GM12878 (cell line): ENCODE results near the gene ACOX1. TPM values are rescaled to one million over a fixed set of nuclear protein-coding genes. Genes with fewer than 3 reads are reported as not detected.
A peak's percentile ranks its signal among the peaks of the same experiment; 100 is the strongest.

ENCODE experiments used
- ATAC-seq: fragments of 200-7000 bp; cut with Tn5 transposase; 3 replicates; pipeline ENCODE4 v1.9.1; 2020; ENCODE audit warnings: mild to moderate bottlenecking, moderate library complexity
- BruUV-seq: library from RNA; stranded (reverse); fragments of 400-500 nt; replicated peaks from 2 replicates; lab custom pipeline; 2021; lab: Mats Ljungman, UMichigan
- CTCF ChIA-PET: fragments of 300-600 bp; sonication (Branson Sonifier 250); formaldehyde crosslinking; extraction: SDS; loops from one replicate; lab custom pipeline; 2021; ENCODE audit warnings: inconsistent platforms; lab: Yijun Ruan, JAX
- POLR2A ChIA-PET: fragments of 350-600 bp; formaldehyde crosslinking; extraction: SDS; loops from one replicate; lab custom pipeline; 2021; ENCODE audit warnings: inconsistent platforms; lab: Charles Lee
- RAD21 ChIA-PET: fragments of 300-600 bp; sonication (Branson Sonifier 250); formaldehyde crosslinking; loops from one replicate; lab custom pipeline; 2023; ENCODE audit warnings: antibody characterized with exemption; ENCODE audit not compliant: unreplicated experiment; lab: Charles Lee
- SMC1A ChIA-PET: fragments of 300-600 bp; sonication (Branson Sonifier 250); formaldehyde crosslinking; loops from one replicate; lab custom pipeline; 2023; ENCODE audit not compliant: unreplicated experiment, uncharacterized antibody; lab: Charles Lee
- DNase-seq: peaks from one replicate; pipeline ENCODE4 v3.0.0-alpha.2; 2011; ENCODE audit warnings: low read depth, low spot score
- FAIRE-seq: peaks from 3 replicates; lab custom pipeline; 2011; peaks lifted over from hg19 to GRCh38; lab: Jason Lieb, UNC
- H2AFZ ChIP-seq: 2 replicates; pipeline ENCODE4 v1.6.0; 2011; ENCODE audit warnings: low read depth, low read length, control low read depth; ENCODE audit not compliant: control insufficient read depth
- H3K27ac ChIP-seq: 2 replicates; pipeline ENCODE4 v1.5.1; 2011; ENCODE audit warnings: control low read depth; ENCODE audit not compliant: control insufficient read depth, insufficient read depth
- H3K27me3 ChIP-seq, 2 experiments: replicated peaks in 1 of 2; 2 replicates each; pipeline versions ENCODE4 v1.6.0 to v1.6.1; 2011; ENCODE audit warnings: low read length in 1 of 2; ENCODE audit not compliant: control insufficient read depth in 2 of 2, insufficient read depth in 2 of 2
- H3K36me3 ChIP-seq, 2 experiments: 2 replicates each; pipeline ENCODE4 v1.5.1; 2011; ENCODE audit warnings: low read length in 1 of 2; ENCODE audit not compliant: control insufficient read depth in 2 of 2, insufficient read depth in 2 of 2
- H3K4me1 ChIP-seq: 2 replicates; pipeline ENCODE4 v1.6.1; 2011; ENCODE audit warnings: mild to moderate bottlenecking, low read length, moderate library complexity, mixed read lengths; ENCODE audit not compliant: control insufficient read depth, insufficient read depth
- H3K4me2 ChIP-seq: 2 replicates; pipeline ENCODE4 v1.6.0; 2011; ENCODE audit warnings: control low read depth; ENCODE audit not compliant: control insufficient read depth, insufficient read depth
- H3K4me3 ChIP-seq: fragments of 200-600 bp; sonication (generic); 2 replicates; pipeline ENCODE4 v1.5.1; 2016
- H3K79me2 ChIP-seq: 2 replicates; pipeline ENCODE4 v1.6.0; 2011; ENCODE audit warnings: low read length; ENCODE audit not compliant: control insufficient read depth, insufficient read depth
- H3K9ac ChIP-seq: 2 replicates; pipeline ENCODE4 v1.8.0; 2011; ENCODE audit warnings: low read length, control low read depth, mixed read lengths; ENCODE audit not compliant: control insufficient read depth, insufficient read depth
- H3K9me3 ChIP-seq: replicated peaks from 3 replicates; pipeline ENCODE4 v1.5.1; 2011; ENCODE audit warnings: mild to moderate bottlenecking, low read length; ENCODE audit not compliant: control insufficient read depth, insufficient read depth
- H4K20me1 ChIP-seq: 2 replicates; pipeline ENCODE4 v1.6.0; 2011; ENCODE audit not compliant: control insufficient read depth, insufficient read depth
- MAX ChIP-seq: IDR thresholded peaks from 2 replicates; pipeline ENCODE4 v1.6.1; 2012; ENCODE audit warnings: low read depth, low read length, improper control_type of control experiment
- POLR2A ChIP-seq: IDR thresholded peaks from 2 replicates; pipeline ENCODE4 v1.6.1; 2011; ENCODE audit warnings: low read depth, mild to moderate bottlenecking, low read length
- WGBS: methylation state at CpG from one replicate; pipeline ENCODE4 v1.1.6; 2016; ENCODE audit warnings: low lambda C conversion rate; ENCODE audit not compliant: insufficient replicate concordance, insufficient coverage; ENCODE audit errors: missing lambda C conversion rate; 5-methylcytosine and 5-hydroxymethylcytosine counted together
- in situ Hi-C: fragments of 300-500 bp; cut with MboI; formaldehyde crosslinking; loops from 9 replicates; pipeline ENCODE4 v1.14.3; 2018; ENCODE audit warnings: mixed read lengths
- intact Hi-C: fragments of 100-400 bp; cut with micrococcal nuclease; formaldehyde crosslinking; loops from one replicate; pipeline ENCODE4 v1.14.2; 2022; ENCODE audit not compliant: unreplicated experiment
- polyA plus RNA-seq, 11 experiments: library from polyadenylated mRNA; depleted of rRNA in 4 of 11; unstranded in 6 of 11; stranded (reverse) in 5 of 11; fragments of >200 nt; fragmentation: Nextera tagmentation in 4 of 11; fragmentation: Illumina TruSeq in 1 of 11; extraction: Ambion mirVana in 4 of 11; extraction: Trizol in 1 of 11; gene quantifications; 1 replicate in 1 of 11; 2 replicates in 10 of 11; pipeline versions ENCODE4 v1.2.1 to v1.2.3, GENCODE V29; 2011 to 2016; ENCODE audit warnings: inconsistent platforms in 2 of 11, missing spikeins in 2 of 11, low read depth in 1 of 11
- total RNA-seq, 4 experiments: library from RNA; depleted of rRNA in 3 of 4; stranded (reverse); fragments of >200 nt in 3 of 4; fragmentation: Illumina TruSeq in 1 of 4; extraction: Trizol in 1 of 4; gene quantifications; 2 replicates each; pipeline versions ENCODE4 v1.2.1 to v1.2.3, GENCODE V29; 2013 to 2021
- TF ChIP-seq, protein P1 (sequence below): fragments of 450-650 bp; IDR thresholded peaks from 2 replicates; pipeline ENCODE4 v1.6.1; 2018; ENCODE audit warnings: mild to moderate bottlenecking, low read depth, moderate library complexity; ENCODE audit not compliant: partially characterized antibody

Gene ACOX1
- total and polyA plus RNA-seq, 10 of the 15 experiments (the other 5 are each of a cell fraction or from before 2014, with no cell fraction given): 6.5 to 26.2 (median 21.6) TPM

- TF ChIP-seq, protein P1, sequence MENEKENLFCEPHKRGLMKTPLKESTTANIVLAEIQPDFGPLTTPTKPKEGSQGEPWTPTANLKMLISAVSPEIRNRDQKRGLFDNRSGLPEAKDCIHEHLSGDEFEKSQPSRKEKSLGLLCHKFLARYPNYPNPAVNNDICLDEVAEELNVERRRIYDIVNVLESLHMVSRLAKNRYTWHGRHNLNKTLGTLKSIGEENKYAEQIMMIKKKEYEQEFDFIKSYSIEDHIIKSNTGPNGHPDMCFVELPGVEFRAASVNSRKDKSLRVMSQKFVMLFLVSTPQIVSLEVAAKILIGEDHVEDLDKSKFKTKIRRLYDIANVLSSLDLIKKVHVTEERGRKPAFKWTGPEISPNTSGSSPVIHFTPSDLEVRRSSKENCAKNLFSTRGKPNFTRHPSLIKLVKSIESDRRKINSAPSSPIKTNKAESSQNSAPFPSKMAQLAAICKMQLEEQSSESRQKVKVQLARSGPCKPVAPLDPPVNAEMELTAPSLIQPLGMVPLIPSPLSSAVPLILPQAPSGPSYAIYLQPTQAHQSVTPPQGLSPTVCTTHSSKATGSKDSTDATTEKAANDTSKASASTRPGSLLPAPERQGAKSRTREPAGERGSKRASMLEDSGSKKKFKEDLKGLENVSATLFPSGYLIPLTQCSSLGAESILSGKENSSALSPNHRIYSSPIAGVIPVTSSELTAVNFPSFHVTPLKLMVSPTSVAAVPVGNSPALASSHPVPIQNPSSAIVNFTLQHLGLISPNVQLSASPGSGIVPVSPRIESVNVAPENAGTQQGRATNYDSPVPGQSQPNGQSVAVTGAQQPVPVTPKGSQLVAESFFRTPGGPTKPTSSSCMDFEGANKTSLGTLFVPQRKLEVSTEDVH: no peak
Measured at GRCh38 chr17:75893305-75894048, 85.5 kb downstream of the ACOX1 start (continued).

DNA sequence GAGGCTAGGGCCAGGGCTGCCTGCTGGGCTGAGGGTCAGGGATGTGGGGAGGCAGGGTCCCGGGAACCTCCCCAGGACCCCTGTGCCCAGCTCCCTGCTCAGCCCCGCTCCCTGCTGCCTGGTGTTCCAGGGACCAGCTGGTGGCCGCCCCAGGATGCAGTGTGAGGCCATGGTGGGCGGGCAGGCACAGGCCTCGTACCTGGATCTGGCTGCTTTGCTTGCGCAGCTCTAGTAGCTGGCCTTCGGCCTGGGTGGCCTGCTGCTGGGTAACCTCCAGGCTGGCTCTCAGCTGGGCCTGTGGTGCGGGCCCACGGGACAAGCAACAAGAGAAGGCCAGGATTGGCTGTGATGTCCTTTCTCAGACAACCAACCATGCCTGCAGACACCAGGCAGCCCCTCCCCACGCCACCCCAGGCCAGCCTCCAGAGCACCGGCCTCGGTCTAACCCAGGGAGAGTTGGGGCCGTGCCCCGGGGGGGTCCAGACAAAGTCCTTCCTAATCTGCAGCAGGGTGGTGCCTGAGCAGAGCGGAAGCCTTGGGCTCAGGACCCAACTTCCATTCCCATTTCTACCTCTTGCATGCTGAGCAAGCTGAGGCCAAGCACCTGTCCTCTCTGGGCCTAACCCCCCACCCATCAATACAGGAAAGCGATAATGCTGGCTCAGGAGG is 86.3 kb downstream of the ACOX1 start:
- peaks cover 6% of the 10 kb centered on the region for H3K4me1 ChIP-seq
- CTCF ChIA-PET: interaction anchor here (4.8 kb wide), 1 partner anchor 15 kb away, joined by 43 read pairs; the partner anchor contains the start of gene TRIM47
- H3K9ac ChIP-seq: no peak overlapping the region
- no TSS peak for BruUV-seq
- TF ChIP-seq MAX (no peak), POLR2A (0 out of 2 replicates have a peak, but pooled peaks have one; percentile 26)
- H3K4me2 ChIP-seq: no peak overlapping the region
- no peaks in the 10 kb centered on the region for H3K27me3 ChIP-seq
- in situ Hi-C loops (no loop called here), intact Hi-C loops (no loop called here)
- no peak overlapping the region for H2AFZ ChIP-seq
- peaks cover 0 to 4% of the 10 kb centered on the region in 2 experiments; a peak in 3 of 4 replicates for H3K36me3 ChIP-seq
- no peaks in the 10 kb centered on the region for H3K9me3 ChIP-seq
- H3K4me3 ChIP-seq: no peak overlapping the region
- RAD21 ChIA-PET: interaction anchor here (4.5 kb wide), 1 partner anchor 37 kb away, joined by 32 read pairs; the partner anchor contains the start of gene WBP2
- ATAC-seq: no peak
- no peaks in the 10 kb centered on the region for H4K20me1 ChIP-seq
- 94% methylated on average over 16 of the region's 16 CpGs for WGBS
- no peak for DNase-seq
- no peak overlapping the region for H3K27ac ChIP-seq
- FAIRE-seq: no peak
- H3K79me2 ChIP-seq: peaks cover 15% of the 10 kb centered on the region
- POLR2A ChIA-PET: no interaction called here
- SMC1A ChIA-PET: no interaction called here
